Ishikawa (cell line): ENCODE data around the gene VEZF1.

ENCODE experiments used
- CEBPB ChIP-seq: IDR thresholded peaks from 2 replicates; pipeline ENCODE4 v1.6.1; 2012
- CREB1 ChIP-seq: IDR thresholded peaks from 2 replicates; pipeline ENCODE4 v1.6.1; 2012; ENCODE audit warnings: low read depth
- EGR1 ChIP-seq: IDR thresholded peaks from 2 replicates; pipeline ENCODE4 v1.6.1; 2012
- EP300 ChIP-seq: IDR thresholded peaks from 2 replicates; pipeline ENCODE4 v1.6.1; 2012; ENCODE audit warnings: borderline replicate concordance
- FOXM1 ChIP-seq: IDR thresholded peaks from 2 replicates; pipeline ENCODE4 v1.6.1; 2012; ENCODE audit warnings: low read depth, borderline replicate concordance
- MAX ChIP-seq: IDR thresholded peaks from 2 replicates; pipeline ENCODE4 v1.6.1; 2012
- NFIC ChIP-seq: IDR thresholded peaks from 2 replicates; pipeline ENCODE4 v1.6.1; 2012
- RAD21 ChIP-seq: IDR thresholded peaks from 2 replicates; pipeline ENCODE4 v1.6.1; 2012; ENCODE audit warnings: low read depth
- TAF1 ChIP-seq: IDR thresholded peaks from 2 replicates; pipeline ENCODE4 v1.6.1; 2012; ENCODE audit warnings: low read depth, mild to moderate bottlenecking
- TCF12 ChIP-seq: IDR thresholded peaks from 2 replicates; pipeline ENCODE4 v1.6.1; 2012; ENCODE audit warnings: low read depth
- TEAD4 ChIP-seq: IDR thresholded peaks from 2 replicates; pipeline ENCODE4 v1.6.1; 2012
- USF1 ChIP-seq: IDR thresholded peaks from 2 replicates; pipeline ENCODE4 v1.6.1; 2012
- YY1 ChIP-seq: IDR thresholded peaks from 2 replicates; pipeline ENCODE4 v1.6.1; 2012; ENCODE audit warnings: low read depth
- ZBTB7A ChIP-seq: IDR thresholded peaks from 2 replicates; pipeline ENCODE4 v1.6.1; 2012; ENCODE audit warnings: low read depth
- TF ChIP-seq, protein P1 (sequence below): IDR thresholded peaks from 2 replicates; pipeline ENCODE4 v1.6.1; 2012; ENCODE audit warnings: low read depth, mild to moderate bottlenecking

VEZF1 gene

DNA sequence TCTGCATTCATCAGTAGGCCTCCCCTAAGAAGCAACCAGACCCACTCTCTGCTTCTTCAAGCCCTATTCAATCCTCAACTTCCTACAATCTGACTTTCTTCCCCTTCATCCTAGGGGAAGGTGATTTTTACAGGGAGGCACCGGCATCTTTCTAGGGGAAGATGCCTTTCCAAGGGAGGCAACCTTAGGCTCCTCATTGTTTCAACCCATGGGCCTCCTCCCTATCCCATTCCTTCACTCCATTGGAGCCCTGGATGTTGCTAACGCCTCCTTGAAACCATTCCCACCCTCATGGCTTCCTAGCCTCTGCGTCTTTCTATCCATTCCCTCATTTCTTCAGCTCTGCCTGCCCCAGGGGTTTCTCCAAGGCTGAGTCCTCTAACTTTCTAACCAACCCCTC is 30.2 kb downstream of the VEZF1 start:
- TF ChIP-seq USF1 (no peak), TCF12 (no peak), CEBPB (no peak), TAF1 (no peak), FOXM1 (no peak), EP300 (no peak), RAD21 (no peak), TEAD4 (no peak), ZBTB7A (no peak), CREB1 (no peak), NFIC (no peak)
- TF ChIP-seq, protein P1, sequence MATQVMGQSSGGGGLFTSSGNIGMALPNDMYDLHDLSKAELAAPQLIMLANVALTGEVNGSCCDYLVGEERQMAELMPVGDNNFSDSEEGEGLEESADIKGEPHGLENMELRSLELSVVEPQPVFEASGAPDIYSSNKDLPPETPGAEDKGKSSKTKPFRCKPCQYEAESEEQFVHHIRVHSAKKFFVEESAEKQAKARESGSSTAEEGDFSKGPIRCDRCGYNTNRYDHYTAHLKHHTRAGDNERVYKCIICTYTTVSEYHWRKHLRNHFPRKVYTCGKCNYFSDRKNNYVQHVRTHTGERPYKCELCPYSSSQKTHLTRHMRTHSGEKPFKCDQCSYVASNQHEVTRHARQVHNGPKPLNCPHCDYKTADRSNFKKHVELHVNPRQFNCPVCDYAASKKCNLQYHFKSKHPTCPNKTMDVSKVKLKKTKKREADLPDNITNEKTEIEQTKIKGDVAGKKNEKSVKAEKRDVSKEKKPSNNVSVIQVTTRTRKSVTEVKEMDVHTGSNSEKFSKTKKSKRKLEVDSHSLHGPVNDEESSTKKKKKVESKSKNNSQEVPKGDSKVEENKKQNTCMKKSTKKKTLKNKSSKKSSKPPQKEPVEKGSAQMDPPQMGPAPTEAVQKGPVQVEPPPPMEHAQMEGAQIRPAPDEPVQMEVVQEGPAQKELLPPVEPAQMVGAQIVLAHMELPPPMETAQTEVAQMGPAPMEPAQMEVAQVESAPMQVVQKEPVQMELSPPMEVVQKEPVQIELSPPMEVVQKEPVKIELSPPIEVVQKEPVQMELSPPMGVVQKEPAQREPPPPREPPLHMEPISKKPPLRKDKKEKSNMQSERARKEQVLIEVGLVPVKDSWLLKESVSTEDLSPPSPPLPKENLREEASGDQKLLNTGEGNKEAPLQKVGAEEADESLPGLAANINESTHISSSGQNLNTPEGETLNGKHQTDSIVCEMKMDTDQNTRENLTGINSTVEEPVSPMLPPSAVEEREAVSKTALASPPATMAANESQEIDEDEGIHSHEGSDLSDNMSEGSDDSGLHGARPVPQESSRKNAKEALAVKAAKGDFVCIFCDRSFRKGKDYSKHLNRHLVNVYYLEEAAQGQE = no peak

GRCh38 chr17:57957120-57957850 is 30.8 kb downstream of the VEZF1 start:
- TF ChIP-seq ZBTB7A (no peak), EP300 (no peak), MAX (no peak), EGR1 (no peak), YY1 (no peak), USF1 (no peak), FOXM1 (no peak), TEAD4 (no peak), TAF1 (no peak), NFIC (no peak), RAD21 (no peak), CREB1 (no peak), TCF12 (no peak), CEBPB (no peak)
- TF ChIP-seq, protein P1 = no peak

GRCh38 chr17:57956291-57957119 is 31.5 kb downstream of the VEZF1 start:
- TF ChIP-seq CREB1 (no peak), EGR1 (no peak), RAD21 (no peak), CEBPB (no peak), MAX (no peak), FOXM1 (no peak), ZBTB7A (peak; percentile 13; the same call in 1 of the 2 replicates)
- TF ChIP-seq, protein P1 = no peak
